H1 (cell line): ENCODE data around the gene NEK10. TPM values are rescaled to one million over a fixed set of nuclear protein-coding genes. Genes with fewer than 3 reads are reported as not detected.
A peak's percentile ranks its signal among the peaks of the same experiment; 100 is the strongest.

Source experiments
- CTCF ChIA-PET: fragments of 300-600 bp; sonication (Branson Sonifier 250); formaldehyde crosslinking; loops from one replicate; lab custom pipeline; 2021; ENCODE audit not compliant: partially characterized antibody; lab: Charles Lee
- POLR2A ChIA-PET: fragments of 300-600 bp; sonication (Branson Sonifier 250); formaldehyde crosslinking; loops from one replicate; lab custom pipeline; 2021; ENCODE audit warnings: inconsistent platforms; ENCODE audit not compliant: partially characterized antibody; lab: Charles Lee
- DNase-seq, 2 experiments: peaks; one replicate each; pipeline versions ENCODE4 v3.0.0 to v3.0.0-alpha.2; 2010 to 2022; ENCODE audit warnings: low spot score in 2 of 2, low read depth in 1 of 2, mixed read lengths in 1 of 2
- FAIRE-seq: peaks from 2 replicates; lab custom pipeline; 2011; peaks lifted over from hg19 to GRCh38; lab: Jason Lieb, UNC
- H2AFZ ChIP-seq: 2 replicates; pipeline ENCODE4 v1.8.1; 2012; ENCODE audit warnings: low read length, inconsistent platforms
- H2AK5ac ChIP-seq: 2 replicates; pipeline ENCODE4 v1.6.1; 2013; ENCODE audit warnings: low read depth, low read length
- H2BK120ac ChIP-seq: replicated peaks from 2 replicates; pipeline ENCODE3; 2013; ENCODE audit warnings: low read depth, low read length, inconsistent platforms
- H2BK12ac ChIP-seq: 2 replicates; pipeline ENCODE4 v1.6.1; 2013; ENCODE audit warnings: low read depth, low read length
- H2BK15ac ChIP-seq: 2 replicates; pipeline ENCODE4 v1.6.1; 2013; ENCODE audit warnings: low read length
- H2BK20ac ChIP-seq: 2 replicates; pipeline ENCODE4 v1.6.1; 2013; ENCODE audit warnings: low read length
- H2BK5ac ChIP-seq: 2 replicates; pipeline ENCODE4 v1.6.1; 2013; ENCODE audit warnings: low read depth, low read length
- H3K14ac ChIP-seq: 2 replicates; pipeline ENCODE4 v1.6.1; 2013; ENCODE audit warnings: inconsistent platforms; ENCODE audit not compliant: insufficient read length
- H3K18ac ChIP-seq: 2 replicates; pipeline ENCODE4 v1.6.1; 2013; ENCODE audit warnings: low read length; ENCODE audit errors: extremely low read depth
- H3K23ac ChIP-seq: 2 replicates; pipeline ENCODE4 v1.6.1; 2013; ENCODE audit warnings: inconsistent platforms; ENCODE audit not compliant: insufficient read length
- H3K23me2 ChIP-seq: 2 replicates; pipeline ENCODE4 v1.6.1; 2013; ENCODE audit warnings: low read depth, low read length
- H3K27ac ChIP-seq: 2 replicates; pipeline ENCODE4 v1.6.1; 2011; ENCODE audit warnings: low read depth, low read length, inconsistent platforms
- H3K27me3 ChIP-seq, 4 experiments: replicated peaks in 1 of 4; 1 replicate in 1 of 4; 2 replicates in 3 of 4; pipeline versions ENCODE4 v1.6.1 to v1.8.1; 2011 to 2013; ENCODE audit warnings: low read length in 3 of 4, mild to moderate bottlenecking in 3 of 4, inconsistent platforms in 2 of 4, mixed read lengths in 2 of 4, moderate library complexity in 1 of 4; ENCODE audit not compliant: control insufficient read depth in 3 of 4, insufficient read depth in 3 of 4; ENCODE audit errors: extremely low read depth in 1 of 4
- H3K36me3 ChIP-seq, 4 experiments: 2 replicates each; pipeline versions ENCODE4 v1.6.1 to v1.8.1; 2011 to 2013; ENCODE audit warnings: mild to moderate bottlenecking in 4 of 4, low read length in 3 of 4, moderate library complexity in 2 of 4, control low read depth in 1 of 4, inconsistent platforms in 1 of 4; ENCODE audit not compliant: insufficient read depth in 4 of 4, control insufficient read depth in 2 of 4
- H3K4ac ChIP-seq: replicated peaks from 2 replicates; pipeline ENCODE3; 2013; ENCODE audit warnings: low read length, low read depth, mixed read lengths, inconsistent platforms; ENCODE audit not compliant: insufficient read length
- H3K4me1 ChIP-seq, 4 experiments: replicated peaks in 1 of 4; 1 replicate in 1 of 4; 2 replicates in 3 of 4; pipeline versions ENCODE4 v1.6.1 to v1.8.1; 2011 to 2013; ENCODE audit warnings: low read length in 3 of 4, inconsistent platforms in 2 of 4, mixed read lengths in 1 of 4; ENCODE audit not compliant: insufficient read depth in 4 of 4, control insufficient read depth in 3 of 4
- H3K4me2 ChIP-seq, 2 experiments: 2 replicates each; pipeline versions ENCODE4 v1.6.1 to v1.8.1; 2011 to 2013; ENCODE audit warnings: low read depth in 2 of 2, low read length in 2 of 2, control low read depth in 1 of 2, inconsistent platforms in 1 of 2, mild to moderate bottlenecking in 1 of 2; ENCODE audit not compliant: insufficient read depth in 1 of 2
- H3K4me3 ChIP-seq, 4 experiments: fragments of 200-600, 300-600 bp in 1 of 4; sonication (generic), shearing (Covaris generic), sonication (Bioruptor Twin) in 1 of 4; 2 replicates each; pipeline versions ENCODE4 v1.5.1 to v1.8.1; 2011 to 2016; ENCODE audit warnings: low read length in 4 of 4, low read depth in 3 of 4, control low read depth in 2 of 4, inconsistent platforms in 2 of 4, mild to moderate bottlenecking in 2 of 4, mixed read lengths in 1 of 4, moderate library complexity in 1 of 4; ENCODE audit not compliant: insufficient read depth in 2 of 4; ENCODE audit errors: extremely low read depth in 1 of 4
- H3K56ac ChIP-seq: replicated peaks from 2 replicates; pipeline ENCODE3; 2013; ENCODE audit warnings: low read depth, mild to moderate bottlenecking, mixed read lengths, low read length, inconsistent platforms; ENCODE audit not compliant: insufficient read length
- H3K79me1 ChIP-seq: 2 replicates; pipeline ENCODE4 v1.6.1; 2013; ENCODE audit warnings: low read depth, low read length, control low read depth
- H3K79me2 ChIP-seq, 2 experiments: 2 replicates each; pipeline versions ENCODE4 v1.6.1 to v1.8.1; 2012 to 2013; ENCODE audit warnings: low read length in 2 of 2, mild to moderate bottlenecking in 2 of 2, inconsistent platforms in 1 of 2; ENCODE audit not compliant: insufficient read depth in 2 of 2, control insufficient read depth in 1 of 2
- H3K9ac ChIP-seq, 4 experiments: replicated peaks in 1 of 4; 1 replicate in 1 of 4; 2 replicates in 3 of 4; pipeline versions ENCODE4 v1.6.1 to v1.8.1; 2011 to 2013; ENCODE audit warnings: low read depth in 3 of 4, low read length in 3 of 4, control low read depth in 2 of 4, mild to moderate bottlenecking in 2 of 4, moderate library complexity in 2 of 4, inconsistent platforms in 1 of 4; ENCODE audit errors: extremely low read depth in 1 of 4
- H3K9me3 ChIP-seq, 2 experiments: 2 replicates each; pipeline versions ENCODE4 v1.6.1 to v1.8.1; 2012 to 2013; ENCODE audit warnings: mild to moderate bottlenecking in 2 of 2, moderate library complexity in 2 of 2, control low read depth in 1 of 2, inconsistent platforms in 1 of 2, low read depth in 1 of 2, low read length in 1 of 2, mixed read lengths in 1 of 2; ENCODE audit not compliant: insufficient read depth in 2 of 2
- H4K20me1 ChIP-seq, 2 experiments: replicated peaks in 1 of 2; 2 replicates each; pipeline versions ENCODE3 to v1.8.1; 2011 to 2013; ENCODE audit warnings: inconsistent platforms in 2 of 2, low read length in 2 of 2, mild to moderate bottlenecking in 1 of 2; ENCODE audit not compliant: insufficient read depth in 2 of 2, control insufficient read depth in 1 of 2
- H4K5ac ChIP-seq: 2 replicates; pipeline ENCODE4 v1.6.1; 2013; ENCODE audit warnings: low read length, low read depth, mixed read lengths, inconsistent platforms; ENCODE audit not compliant: insufficient read length
- H4K8ac ChIP-seq: 2 replicates; pipeline ENCODE4 v1.8.0; 2013; ENCODE audit warnings: mild to moderate bottlenecking, moderate library complexity, low read length, inconsistent platforms; ENCODE audit not compliant: insufficient read depth; ENCODE audit errors: extremely low read depth
- H4K91ac ChIP-seq: replicated peaks from 2 replicates; pipeline ENCODE3; 2013; ENCODE audit warnings: low read length, mixed read lengths, inconsistent platforms; ENCODE audit not compliant: insufficient read length
- BACH1 ChIP-seq: IDR thresholded peaks from 2 replicates; pipeline ENCODE4 v1.6.1; 2012; ENCODE audit warnings: low read length, improper control_type of control experiment
- JUND ChIP-seq: IDR thresholded peaks from 2 replicates; pipeline ENCODE4 v1.6.1; 2011; ENCODE audit warnings: mild to moderate bottlenecking, improper control_type of control experiment, low read length
- SUZ12 ChIP-seq: fragments of 200-600 bp; sonication (generic); IDR thresholded peaks from 2 replicates; pipeline ENCODE4 v1.6.1; 2012; ENCODE audit warnings: mild to moderate bottlenecking, inconsistent platforms, low read length, moderate library complexity, mixed read lengths
- WGBS, 2 experiments: shearing (Covaris generic) in 1 of 2; methylation state at CpG; one replicate each; pipeline versions ENCODE4 v1.1.6 to v1.1.7; 2013 to 2015; ENCODE audit warnings: low lambda C conversion rate in 2 of 2, mixed read lengths in 2 of 2, inconsistent platforms in 1 of 2, low coverage in 1 of 2, missing lambda C conversion rate in 1 of 2; ENCODE audit not compliant: insufficient replicate concordance in 2 of 2, insufficient coverage in 1 of 2, insufficient read length in 1 of 2; ENCODE audit errors: extremely low coverage in 1 of 2, missing lambda C conversion rate in 1 of 2; 5-methylcytosine and 5-hydroxymethylcytosine counted together
- polyA plus RNA-seq, 7 experiments: library from polyadenylated mRNA; depleted of rRNA in 3 of 7; stranded (reverse) in 5 of 7; unstranded in 2 of 7; fragments of >200 nt in 5 of 7; fragments of 200-250 nt in 2 of 7; gene quantifications; 1 replicate in 5 of 7; 2 replicates in 1 of 7; 4 replicates in 1 of 7; pipeline versions ENCODE4 v1.2.1 to v1.2.3, GENCODE V29; 2011 to 2013; ENCODE audit warnings: missing spikeins in 2 of 7, mixed read lengths in 2 of 7
- total RNA-seq: library from RNA; stranded (reverse); fragmentation: NEBNext Ultra II Directional; extraction: Animal tissue kit (Norgen Biotek cat#: 25700); gene quantifications from 2 replicates; pipeline ENCODE4 v1.2.1, GENCODE V29; 2021

Gene NEK10
- total and polyA plus RNA-seq, 2 of the 8 experiments (the other 6 are each of a cell fraction or from before 2014, with no cell fraction given): 0.18 to 0.50 TPM

GRCh38 chr3:27311400-27311799 is 57.8 kb downstream of the NEK10 start:
- POLR2A ChIA-PET: interaction anchor here (0.9 kb wide), 1 partner anchor 11 kb away, joined by 3 read pairs; no protein-coding TSS in a partner anchor
- no peak overlapping the region for H3K4me3 ChIP-seq
- H3K27me3 ChIP-seq: no peaks in the 10 kb centered on the region

More at GRCh38 chr3:27311400-27311799, 57.8 kb downstream of the NEK10 start:
- DNase-seq (peak in 1 of 2 experiments; percentile 27), FAIRE-seq (no peak)
- H3K9me3 ChIP-seq: no peaks in the 10 kb centered on the region
- no peak overlapping the region for H2BK12ac ChIP-seq
- no peak overlapping the region for H4K91ac ChIP-seq
- no peak overlapping the region for H3K27ac ChIP-seq
- H4K20me1 ChIP-seq: no peaks in the 10 kb centered on the region
- H4K5ac ChIP-seq: no peak overlapping the region
- H3K4ac ChIP-seq: no peak overlapping the region
- no peak overlapping the region for H2AK5ac ChIP-seq
- no peaks in the 10 kb centered on the region for H3K4me1 ChIP-seq
- H3K36me3 ChIP-seq: no peaks in the 10 kb centered on the region
- no peak overlapping the region for H2BK5ac ChIP-seq
- no peak overlapping the region for H3K23ac ChIP-seq
- no peak overlapping the region for H3K9ac ChIP-seq
- H3K4me2 ChIP-seq: no peak overlapping the region
- no peak overlapping the region for H2BK15ac ChIP-seq
- no peak overlapping the region for H2BK120ac ChIP-seq
- no peak overlapping the region for H2AFZ ChIP-seq
- H2BK20ac ChIP-seq: no peak overlapping the region
- H3K23me2 ChIP-seq: no peaks in the 10 kb centered on the region
- 79% methylated on average over 5 of the region's 5 CpGs; no CpG with 5 or more reads in 1 of the 2 experiments for WGBS, 2 experiments
- CTCF ChIA-PET: interaction anchor here (0.6 to 2.7 kb wide), 19 partner anchors 9 to 943 kb away, joined by 3 to 9 read pairs (median 4); no protein-coding TSS in a partner anchor
- H3K18ac ChIP-seq: no peak overlapping the region
- no peaks in the 10 kb centered on the region for H3K79me1 ChIP-seq
- TF ChIP-seq BACH1 (0 out of 2 replicates have a peak, but pooled peaks have one; percentile 13), JUND (peak; percentile 28; the same call in 1 of the 2 replicates), SUZ12 (no peak)
- H3K56ac ChIP-seq: no peak overlapping the region
- H4K8ac ChIP-seq: no peak overlapping the region
- H3K14ac ChIP-seq: no peak overlapping the region
- no peaks in the 10 kb centered on the region for H3K79me2 ChIP-seq
